HL-60 (cell line): Measurements from ENCODE around the gene DYNC1I1.

Experiments used
- DNase-seq, 2 experiments: peaks; one replicate each; pipeline ENCODE4 v3.0.0-alpha.2; 2010 to 2020; ENCODE audit warnings: low read depth in 1 of 2, low spot score in 1 of 2
- H3K27ac ChIP-seq: fragments of 250-450 bp; sonication (Bioruptor Pico); replicated peaks from 2 replicates; pipeline ENCODE4 v1.5.1; 2020; ENCODE audit warnings: mild to moderate bottlenecking, moderate library complexity
- H3K27me3 ChIP-seq: fragments of 250-450 bp; sonication (Bioruptor Pico); 2 replicates; pipeline ENCODE4 v1.5.1; 2021; ENCODE audit warnings: mild to moderate bottlenecking, moderate library complexity; ENCODE audit not compliant: insufficient read depth, poor library complexity, severe bottlenecking
- H3K4me3 ChIP-seq: replicated peaks from 2 replicates; pipeline ENCODE4 v1.5.1; 2011; ENCODE audit warnings: mild to moderate bottlenecking, control low read depth, low read length; ENCODE audit not compliant: insufficient read depth
- GABPA ChIP-seq: IDR thresholded peaks from 2 replicates; pipeline ENCODE4 v1.6.1; 2012; ENCODE audit warnings: low read depth
- POLR2AphosphoS5 ChIP-seq: IDR thresholded peaks from 2 replicates; pipeline ENCODE4 v1.6.1; 2012; ENCODE audit warnings: low read depth
- SPI1 ChIP-seq: IDR thresholded peaks from 2 replicates; pipeline ENCODE4 v1.6.1; 2012; ENCODE audit warnings: low read depth, mild to moderate bottlenecking, borderline replicate concordance
- TF ChIP-seq, protein P1 (sequence below): IDR thresholded peaks from 2 replicates; pipeline ENCODE4 v1.6.1; 2012; ENCODE audit warnings: low read depth; ENCODE audit not compliant: insufficient replicate concordance
- TF ChIP-seq, protein P2 (sequence below): IDR thresholded peaks from one replicate; pipeline ENCODE4 v1.5.1; 2011; ENCODE audit warnings: low read length, control low read depth, inconsistent platforms; ENCODE audit not compliant: insufficient read depth

DYNC1I1 gene

DNA sequence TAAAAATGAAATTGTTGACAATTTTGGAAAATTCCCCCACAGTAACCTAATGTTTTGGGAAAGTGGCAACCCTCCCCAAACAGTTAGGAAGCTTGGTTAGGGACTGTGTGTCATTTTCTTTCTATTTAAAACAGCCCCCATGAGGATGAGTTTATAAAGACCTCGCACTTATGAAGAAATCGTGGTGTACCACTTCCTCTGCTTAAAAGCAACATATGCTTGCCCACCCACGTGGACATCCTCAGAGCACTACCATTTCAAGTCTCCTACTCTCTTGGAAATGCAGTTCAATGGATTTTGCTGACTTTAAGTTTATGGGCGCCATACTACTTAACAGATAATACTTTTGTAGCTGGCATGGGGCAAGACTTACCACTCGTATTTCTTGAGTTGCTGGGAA, 223.8 kb downstream of the DYNC1I1 start:
- no peak for DNase-seq
- Histone ChIP-seq H3K4me3 (no peak overlapping the region), H3K27me3 (no peaks in the 10 kb centered on the region), H3K27ac (no peak overlapping the region)
- TF ChIP-seq, protein P1, sequence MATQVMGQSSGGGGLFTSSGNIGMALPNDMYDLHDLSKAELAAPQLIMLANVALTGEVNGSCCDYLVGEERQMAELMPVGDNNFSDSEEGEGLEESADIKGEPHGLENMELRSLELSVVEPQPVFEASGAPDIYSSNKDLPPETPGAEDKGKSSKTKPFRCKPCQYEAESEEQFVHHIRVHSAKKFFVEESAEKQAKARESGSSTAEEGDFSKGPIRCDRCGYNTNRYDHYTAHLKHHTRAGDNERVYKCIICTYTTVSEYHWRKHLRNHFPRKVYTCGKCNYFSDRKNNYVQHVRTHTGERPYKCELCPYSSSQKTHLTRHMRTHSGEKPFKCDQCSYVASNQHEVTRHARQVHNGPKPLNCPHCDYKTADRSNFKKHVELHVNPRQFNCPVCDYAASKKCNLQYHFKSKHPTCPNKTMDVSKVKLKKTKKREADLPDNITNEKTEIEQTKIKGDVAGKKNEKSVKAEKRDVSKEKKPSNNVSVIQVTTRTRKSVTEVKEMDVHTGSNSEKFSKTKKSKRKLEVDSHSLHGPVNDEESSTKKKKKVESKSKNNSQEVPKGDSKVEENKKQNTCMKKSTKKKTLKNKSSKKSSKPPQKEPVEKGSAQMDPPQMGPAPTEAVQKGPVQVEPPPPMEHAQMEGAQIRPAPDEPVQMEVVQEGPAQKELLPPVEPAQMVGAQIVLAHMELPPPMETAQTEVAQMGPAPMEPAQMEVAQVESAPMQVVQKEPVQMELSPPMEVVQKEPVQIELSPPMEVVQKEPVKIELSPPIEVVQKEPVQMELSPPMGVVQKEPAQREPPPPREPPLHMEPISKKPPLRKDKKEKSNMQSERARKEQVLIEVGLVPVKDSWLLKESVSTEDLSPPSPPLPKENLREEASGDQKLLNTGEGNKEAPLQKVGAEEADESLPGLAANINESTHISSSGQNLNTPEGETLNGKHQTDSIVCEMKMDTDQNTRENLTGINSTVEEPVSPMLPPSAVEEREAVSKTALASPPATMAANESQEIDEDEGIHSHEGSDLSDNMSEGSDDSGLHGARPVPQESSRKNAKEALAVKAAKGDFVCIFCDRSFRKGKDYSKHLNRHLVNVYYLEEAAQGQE = no peak
- TF ChIP-seq SPI1 (no peak), POLR2AphosphoS5 (no peak), GABPA (no peak)
- TF ChIP-seq, protein P2, sequence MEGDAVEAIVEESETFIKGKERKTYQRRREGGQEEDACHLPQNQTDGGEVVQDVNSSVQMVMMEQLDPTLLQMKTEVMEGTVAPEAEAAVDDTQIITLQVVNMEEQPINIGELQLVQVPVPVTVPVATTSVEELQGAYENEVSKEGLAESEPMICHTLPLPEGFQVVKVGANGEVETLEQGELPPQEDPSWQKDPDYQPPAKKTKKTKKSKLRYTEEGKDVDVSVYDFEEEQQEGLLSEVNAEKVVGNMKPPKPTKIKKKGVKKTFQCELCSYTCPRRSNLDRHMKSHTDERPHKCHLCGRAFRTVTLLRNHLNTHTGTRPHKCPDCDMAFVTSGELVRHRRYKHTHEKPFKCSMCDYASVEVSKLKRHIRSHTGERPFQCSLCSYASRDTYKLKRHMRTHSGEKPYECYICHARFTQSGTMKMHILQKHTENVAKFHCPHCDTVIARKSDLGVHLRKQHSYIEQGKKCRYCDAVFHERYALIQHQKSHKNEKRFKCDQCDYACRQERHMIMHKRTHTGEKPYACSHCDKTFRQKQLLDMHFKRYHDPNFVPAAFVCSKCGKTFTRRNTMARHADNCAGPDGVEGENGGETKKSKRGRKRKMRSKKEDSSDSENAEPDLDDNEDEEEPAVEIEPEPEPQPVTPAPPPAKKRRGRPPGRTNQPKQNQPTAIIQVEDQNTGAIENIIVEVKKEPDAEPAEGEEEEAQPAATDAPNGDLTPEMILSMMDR = no peak

DNA sequence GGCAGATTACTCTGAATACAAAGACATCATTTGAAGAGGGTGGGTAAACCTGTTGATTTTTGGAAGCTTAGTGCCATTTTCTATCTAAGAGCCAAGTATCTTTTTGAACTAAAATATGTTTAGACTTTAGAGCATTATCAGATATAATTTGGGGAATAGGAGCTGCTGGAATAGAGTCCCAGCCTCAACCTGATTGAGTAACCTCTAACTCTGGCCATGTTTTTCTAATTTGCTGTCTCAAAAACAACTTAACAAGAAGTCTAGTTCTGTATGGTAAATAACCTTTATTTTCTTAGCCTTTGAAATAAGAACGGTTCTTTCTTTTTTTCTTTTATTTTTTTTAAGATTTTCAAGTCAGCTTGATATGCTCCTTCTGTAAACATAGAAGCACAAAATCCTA, 224.5 kb downstream of the DYNC1I1 start:
- H3K27ac ChIP-seq = no peak overlapping the region
- TF ChIP-seq, protein P1 = no peak
- TF ChIP-seq GABPA = no peak
- no peaks in the 10 kb centered on the region for H3K27me3 ChIP-seq
- no peak overlapping the region for H3K4me3 ChIP-seq
- DNase-seq = no peak

DNA sequence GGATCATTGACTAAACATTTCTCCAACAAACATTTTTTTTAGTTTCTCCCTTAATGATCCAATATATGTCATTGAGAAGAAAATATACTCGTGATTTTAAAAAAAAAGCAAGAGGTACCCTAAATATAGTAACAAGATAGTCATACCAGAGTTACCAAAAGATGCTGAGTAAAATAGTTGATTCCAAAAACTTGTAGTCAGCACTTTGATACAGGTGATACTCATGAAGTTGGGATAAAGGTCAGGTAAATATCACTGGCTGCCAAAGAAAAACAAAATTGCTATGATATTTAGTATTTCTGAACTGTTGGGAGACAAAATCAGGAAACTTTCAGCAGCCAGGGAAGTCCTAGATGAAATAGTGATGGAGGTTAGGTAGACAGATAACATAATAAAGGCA, 225.3 kb downstream of the DYNC1I1 start:
- H3K27ac ChIP-seq = no peak overlapping the region
- DNase-seq = no peak
- no peak overlapping the region for H3K4me3 ChIP-seq
- TF ChIP-seq SPI1 (no peak), GABPA (no peak), POLR2AphosphoS5 (no peak)
- TF ChIP-seq, protein P1 = no peak
- TF ChIP-seq, protein P2 = no peak
- no peaks in the 10 kb centered on the region for H3K27me3 ChIP-seq

DNA sequence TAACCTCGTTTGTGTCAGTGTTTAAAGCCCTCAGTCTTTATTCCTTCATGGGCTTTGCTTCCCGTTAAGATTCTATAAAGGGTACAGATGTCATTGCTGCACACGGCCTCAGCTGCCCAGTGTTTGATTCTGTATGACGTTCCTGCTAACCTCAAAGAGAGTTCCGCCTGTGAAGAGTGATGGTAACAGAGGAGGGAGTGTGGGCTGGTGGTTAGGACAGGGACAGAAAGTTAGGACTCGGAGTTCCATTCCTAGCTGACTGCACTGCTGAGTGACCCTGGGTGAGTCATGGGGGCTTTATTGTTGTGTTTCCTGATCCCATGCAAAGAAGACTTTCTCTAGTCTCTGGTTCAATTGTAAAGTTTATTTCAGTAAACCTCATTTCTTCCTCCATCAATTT, 227.1 kb downstream of the DYNC1I1 start:
- no peaks in the 10 kb centered on the region for H3K27me3 ChIP-seq
- DNase-seq = no peak
- H3K4me3 ChIP-seq = no peak overlapping the region
- TF ChIP-seq POLR2AphosphoS5 (no peak), SPI1 (no peak), GABPA (no peak)
- TF ChIP-seq, protein P1 = no peak
- TF ChIP-seq, protein P2 = no peak
- no peak overlapping the region for H3K27ac ChIP-seq
